ENCODE results near the gene HSD17B12.
"Not testable (repeated sequence)": the region's sequence is repeated elsewhere in the genome, so short reads cannot be mapped to it uniquely, and the experiment has no call there.

- not testable (repeated sequence) for TF ChIP-seq CTCF, POLR2AphosphoS5, POLR2A (IDR thresholded peaks at IDR 0.05)
These were observed 1.5 kb downstream of the HSD17B12 start for GRCh38 chr11:43682081-43682480.
